Smooth muscle cell (in vitro differentiated cells): ENCODE measurements around the gene C1D. TPM values are rescaled to one million over a fixed set of nuclear protein-coding genes. Genes with fewer than 3 reads are reported as not detected.
"Not testable (repeated sequence)": the region's sequence is repeated elsewhere in the genome, so short reads cannot be mapped to it uniquely, and the experiment has no call there.

ENCODE experiments used
- DNase-seq: peaks from one replicate; lab custom pipeline; 2025; ENCODE audit not compliant: unreplicated experiment; lab: John Stamatoyannopoulos, UW
- H2AFZ ChIP-seq: fragments of 200-600 bp; sonication (generic); 2 replicates; pipeline ENCODE4 v1.6.0; 2016; ENCODE audit warnings: antibody characterized with exemption, low read depth, mild to moderate bottlenecking
- H3F3A ChIP-seq: fragments of 200-600 bp; sonication (generic); 2 replicates; pipeline ENCODE4 v1.6.0; 2017; ENCODE audit warnings: antibody characterized with exemption, low read depth
- H3K27ac ChIP-seq: fragments of 200-600 bp; sonication (generic); 2 replicates; pipeline ENCODE4 v1.5.1; 2016; ENCODE audit warnings: low read depth, mild to moderate bottlenecking
- H3K27me3 ChIP-seq: fragments of 200-600 bp; sonication (generic); 2 replicates; pipeline ENCODE4 v1.6.1; 2016; ENCODE audit warnings: low read depth, mild to moderate bottlenecking
- H3K36me3 ChIP-seq: fragments of 200-600 bp; sonication (generic); 2 replicates; pipeline ENCODE4 v1.5.1; 2016; ENCODE audit warnings: low read depth
- H3K4me1 ChIP-seq: fragments of 200-600 bp; sonication (generic); 2 replicates; pipeline ENCODE4 v1.5.1; 2016; ENCODE audit warnings: low read depth
- H3K4me2 ChIP-seq: fragments of 200-600 bp; sonication (generic); 2 replicates; pipeline ENCODE4 v1.6.0; 2016; ENCODE audit warnings: mild to moderate bottlenecking
- H3K4me3 ChIP-seq: fragments of 200-600 bp; sonication (generic); 2 replicates; pipeline ENCODE4 v1.5.1; 2016; ENCODE audit warnings: mild to moderate bottlenecking
- H3K79me2 ChIP-seq: fragments of 200-600 bp; sonication (generic); 2 replicates; pipeline ENCODE4 v1.6.0; 2016; ENCODE audit warnings: low read depth, mild to moderate bottlenecking
- H3K9ac ChIP-seq: fragments of 200-600 bp; sonication (generic); 2 replicates; pipeline ENCODE4 v1.6.0; 2016; ENCODE audit warnings: low read depth
- H3K9me3 ChIP-seq: fragments of 200-600 bp; sonication (generic); replicated peaks from 2 replicates; pipeline ENCODE4 v1.5.1; 2016; ENCODE audit warnings: low read depth
- H4K20me1 ChIP-seq: fragments of 200-600 bp; sonication (generic); 2 replicates; pipeline ENCODE4 v1.6.0; 2016; ENCODE audit warnings: low read depth
- CTCF ChIP-seq: fragments of 200-600 bp; sonication (generic); IDR thresholded peaks from 2 replicates; pipeline ENCODE4 v1.5.1; 2017; ENCODE audit warnings: borderline replicate concordance, mild to moderate bottlenecking, antibody characterized with exemption; ENCODE audit not compliant: insufficient read depth, poor library complexity, severe bottlenecking
- WGBS: methylation state at CpG from one replicate; pipeline ENCODE4 v1.1.7; 2016; ENCODE audit warnings: low lambda C conversion rate; 5-methylcytosine and 5-hydroxymethylcytosine counted together
- polyA plus RNA-seq: library from polyadenylated mRNA; unstranded; fragments of >200 nt; fragmentation: Nextera tagmentation; extraction: Ambion mirVana; gene quantifications from 2 replicates; pipeline ENCODE4 v1.2.1, GENCODE V29; 2016
- total RNA-seq: library from RNA; depleted of rRNA; stranded (reverse); fragments of >200 nt; gene quantifications from 2 replicates; pipeline ENCODE4 v1.2.3, GENCODE V29; 2014

The C1D gene
- total and polyA plus RNA-seq, 2 experiments from 2014 or later: 25.8 to 53.8 TPM

GRCh38 chr2:67996772-67997527 lies 65.9 kb downstream of the C1D start:
- H4K20me1 ChIP-seq: no peaks in the 10 kb centered on the region
- H3K36me3 ChIP-seq: no peaks in the 10 kb centered on the region
- H2AFZ ChIP-seq: no peak overlapping the region
- no peaks in the 10 kb centered on the region for H3K79me2 ChIP-seq
- H3K4me1 ChIP-seq: no peaks in the 10 kb centered on the region
- no peak for DNase-seq
- H3K4me3 ChIP-seq: no peak overlapping the region
- H3K9ac ChIP-seq: no peak overlapping the region
- no peaks in the 10 kb centered on the region for H3K27me3 ChIP-seq
- H3F3A ChIP-seq: no peaks in the 10 kb centered on the region
- 92% methylated on average over 6 of the region's 6 CpGs for WGBS
- H3K4me2 ChIP-seq: no peak overlapping the region
- TF ChIP-seq CTCF: no peak
- no peaks in the 10 kb centered on the region for H3K9me3 ChIP-seq
- no peak overlapping the region for H3K27ac ChIP-seq

GRCh38 chr2:67994716-67995115 lies 68.1 kb downstream of the C1D start:
- no peaks in the 10 kb centered on the region for H3K4me1 ChIP-seq
- H3K79me2 ChIP-seq: no peaks in the 10 kb centered on the region
- H3K27me3 ChIP-seq: no peaks in the 10 kb centered on the region
- no peak overlapping the region for H2AFZ ChIP-seq
- H3K9ac ChIP-seq: no peak overlapping the region
- no peak overlapping the region for H3K4me2 ChIP-seq
- 59% methylated on average over 1 of the region's 1 CpG for WGBS
- DNase-seq: no peak
- no peaks in the 10 kb centered on the region for H3K9me3 ChIP-seq
- no peak for TF ChIP-seq CTCF
- H3K4me3 ChIP-seq: no peak overlapping the region
- no peak overlapping the region for H3K27ac ChIP-seq
- no peaks in the 10 kb centered on the region for H4K20me1 ChIP-seq
- H3F3A ChIP-seq: no peaks in the 10 kb centered on the region
- no peaks in the 10 kb centered on the region for H3K36me3 ChIP-seq

GRCh38 chr2:67994069-67994468 lies 68.7 kb downstream of the C1D start:
- H3K36me3 ChIP-seq, H3K4me3 ChIP-seq, H4K20me1 ChIP-seq, H3F3A ChIP-seq, H3K4me2 ChIP-seq, H3K27me3 ChIP-seq, H3K27ac ChIP-seq, H2AFZ ChIP-seq, H3K4me1 ChIP-seq, H3K79me2 ChIP-seq, H3K9ac ChIP-seq, DNase-seq, H3K9me3 ChIP-seq: not testable (repeated sequence)
- WGBS: 90% methylated on average over 3 of the region's 3 CpGs

- no peaks in the 10 kb centered on the region for H3K79me2 ChIP-seq
- no peak overlapping the region for H3K4me3 ChIP-seq
- no peaks in the 10 kb centered on the region for H3K9me3 ChIP-seq
- no peaks in the 10 kb centered on the region for H3F3A ChIP-seq
- 63% methylated on average over 3 of the region's 3 CpGs for WGBS
- no peak overlapping the region for H2AFZ ChIP-seq
- no peak for TF ChIP-seq CTCF
- H3K4me2 ChIP-seq: no peak overlapping the region
- no peaks in the 10 kb centered on the region for H3K4me1 ChIP-seq
- no peaks in the 10 kb centered on the region for H4K20me1 ChIP-seq
- H3K27ac ChIP-seq: no peak overlapping the region
- H3K9ac ChIP-seq: no peak overlapping the region
- no peaks in the 10 kb centered on the region for H3K36me3 ChIP-seq
- H3K27me3 ChIP-seq: no peaks in the 10 kb centered on the region
- DNase-seq: no peak
Measured at GRCh38 chr2:67993329-67993728, 69.5 kb downstream of the C1D start.
